H1 (cell line): Measurements from ENCODE around the gene TNS1.

ENCODE experiments used
- CEBPB ChIP-seq: IDR thresholded peaks from 2 replicates; pipeline ENCODE4 v1.6.1; 2012; ENCODE audit warnings: low read depth, low read length
- CREB1 ChIP-seq: IDR thresholded peaks from 2 replicates; pipeline ENCODE4 v1.6.1; 2012; ENCODE audit warnings: inconsistent platforms
- EGR1 ChIP-seq: IDR thresholded peaks from 2 replicates; pipeline ENCODE4 v1.6.1; 2011; ENCODE audit warnings: low read depth, low read length, borderline replicate concordance
- EP300 ChIP-seq, 2 experiments: IDR thresholded peaks; 1 replicate in 1 of 2; 2 replicates in 1 of 2; pipeline ENCODE4 v1.6.1; 2011 to 2012; ENCODE audit warnings: low read depth in 2 of 2, low read length in 2 of 2, mild to moderate bottlenecking in 2 of 2, borderline replicate concordance in 1 of 2, inconsistent platforms in 1 of 2, moderate library complexity in 1 of 2
- EZH2 ChIP-seq: fragments of 200-600 bp; sonication (generic); IDR thresholded peaks from 2 replicates; pipeline ENCODE4 v1.7.1; 2012; ENCODE audit warnings: low read depth, mild to moderate bottlenecking, moderate library complexity, low read length, inconsistent platforms; ENCODE audit not compliant: severe bottlenecking
- HDAC2 ChIP-seq, 2 experiments: fragments of 300-600 bp in 1 of 2; sonication (generic) in 1 of 2; IDR thresholded peaks; 2 replicates each; pipeline ENCODE4 v1.6.1; 2011 to 2012; ENCODE audit warnings: low read depth in 2 of 2, low read length in 2 of 2, mild to moderate bottlenecking in 2 of 2, moderate library complexity in 2 of 2, borderline replicate concordance in 1 of 2, inconsistent platforms in 1 of 2
- JUND ChIP-seq: IDR thresholded peaks from 2 replicates; pipeline ENCODE4 v1.6.1; 2011; ENCODE audit warnings: mild to moderate bottlenecking, improper control_type of control experiment, low read length
- POLR2A ChIP-seq, 2 experiments: IDR thresholded peaks; 1 replicate in 1 of 2; 2 replicates in 1 of 2; pipeline ENCODE4 v1.6.1; 2011; ENCODE audit warnings: low read depth in 2 of 2, low read length in 2 of 2, mild to moderate bottlenecking in 2 of 2; ENCODE audit errors: control extremely low read depth in 1 of 2
- SP1 ChIP-seq: IDR thresholded peaks from 2 replicates; pipeline ENCODE4 v1.6.1; 2011; ENCODE audit warnings: low read depth, low read length
- TF ChIP-seq, protein P1 (sequence below), 3 experiments: IDR thresholded peaks; 1 replicate in 2 of 3; 2 replicates in 1 of 3; pipeline versions ENCODE4 v1.5.1 to v1.6.1; 2011; ENCODE audit warnings: low read length in 3 of 3, mild to moderate bottlenecking in 3 of 3, inconsistent platforms in 2 of 3, low read depth in 1 of 3, moderate library complexity in 1 of 3; ENCODE audit not compliant: insufficient read depth in 1 of 3; ENCODE audit errors: control extremely low read depth in 1 of 3
- TF ChIP-seq, protein P2 (sequence below): IDR thresholded peaks from 2 replicates; pipeline ENCODE4 v1.6.1; 2011; ENCODE audit warnings: low read length, improper control_type of control experiment
- TF ChIP-seq, protein P3 (sequence below): IDR thresholded peaks from 2 replicates; pipeline ENCODE4 v1.6.1; 2012; ENCODE audit warnings: low read length, inconsistent platforms

DNA sequence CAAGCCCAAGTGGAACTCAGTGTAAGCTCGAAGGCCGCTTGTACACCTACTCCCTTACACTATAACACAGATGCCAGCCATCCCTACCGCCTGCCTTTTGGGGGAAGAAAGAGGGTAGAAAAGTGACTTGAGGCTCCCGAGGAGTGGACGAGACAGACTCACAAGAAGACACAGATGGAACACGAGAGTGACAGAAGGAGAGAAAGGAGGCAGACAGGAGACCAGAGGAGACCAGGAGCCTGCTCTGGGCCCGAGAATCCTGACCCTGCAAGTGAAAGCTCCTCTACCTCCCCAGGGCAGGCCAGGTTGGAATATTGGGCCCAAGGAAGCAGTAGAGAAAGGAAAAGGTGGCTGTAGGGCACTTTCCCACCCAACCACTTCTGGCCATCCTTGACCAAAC lies 23.4 kb upstream of the TNS1 start:
- TF ChIP-seq EGR1 (no peak), EZH2 (no peak), JUND (no peak), POLR2A (IDR thresholded peaks at IDR 0.05; ENCODE audit: control extremely low read depth in 1 of 2, low read depth in 2 of 2, low read length in 2 of 2) (no peak), CEBPB (no peak), EP300 (IDR thresholded peaks at IDR 0.05; ENCODE audit: borderline replicate concordance in 1 of 2, low read depth in 2 of 2, low read length in 2 of 2) (no peak), SP1 (no peak), CREB1 (no peak), HDAC2 (IDR thresholded peaks at IDR 0.05; ENCODE audit: borderline replicate concordance in 1 of 2, low read depth in 2 of 2, low read length in 2 of 2) (no peak)
- TF ChIP-seq, protein P1, sequence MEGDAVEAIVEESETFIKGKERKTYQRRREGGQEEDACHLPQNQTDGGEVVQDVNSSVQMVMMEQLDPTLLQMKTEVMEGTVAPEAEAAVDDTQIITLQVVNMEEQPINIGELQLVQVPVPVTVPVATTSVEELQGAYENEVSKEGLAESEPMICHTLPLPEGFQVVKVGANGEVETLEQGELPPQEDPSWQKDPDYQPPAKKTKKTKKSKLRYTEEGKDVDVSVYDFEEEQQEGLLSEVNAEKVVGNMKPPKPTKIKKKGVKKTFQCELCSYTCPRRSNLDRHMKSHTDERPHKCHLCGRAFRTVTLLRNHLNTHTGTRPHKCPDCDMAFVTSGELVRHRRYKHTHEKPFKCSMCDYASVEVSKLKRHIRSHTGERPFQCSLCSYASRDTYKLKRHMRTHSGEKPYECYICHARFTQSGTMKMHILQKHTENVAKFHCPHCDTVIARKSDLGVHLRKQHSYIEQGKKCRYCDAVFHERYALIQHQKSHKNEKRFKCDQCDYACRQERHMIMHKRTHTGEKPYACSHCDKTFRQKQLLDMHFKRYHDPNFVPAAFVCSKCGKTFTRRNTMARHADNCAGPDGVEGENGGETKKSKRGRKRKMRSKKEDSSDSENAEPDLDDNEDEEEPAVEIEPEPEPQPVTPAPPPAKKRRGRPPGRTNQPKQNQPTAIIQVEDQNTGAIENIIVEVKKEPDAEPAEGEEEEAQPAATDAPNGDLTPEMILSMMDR (IDR thresholded peaks at IDR 0.05; ENCODE audit: control extremely low read depth in 1 of 3, insufficient read depth in 1 of 3, low read depth in 1 of 3, low read length in 3 of 3), result no peak
- TF ChIP-seq, protein P2, sequence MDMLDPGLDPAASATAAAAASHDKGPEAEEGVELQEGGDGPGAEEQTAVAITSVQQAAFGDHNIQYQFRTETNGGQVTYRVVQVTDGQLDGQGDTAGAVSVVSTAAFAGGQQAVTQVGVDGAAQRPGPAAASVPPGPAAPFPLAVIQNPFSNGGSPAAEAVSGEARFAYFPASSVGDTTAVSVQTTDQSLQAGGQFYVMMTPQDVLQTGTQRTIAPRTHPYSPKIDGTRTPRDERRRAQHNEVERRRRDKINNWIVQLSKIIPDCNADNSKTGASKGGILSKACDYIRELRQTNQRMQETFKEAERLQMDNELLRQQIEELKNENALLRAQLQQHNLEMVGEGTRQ, result no peak
- TF ChIP-seq, protein P3, sequence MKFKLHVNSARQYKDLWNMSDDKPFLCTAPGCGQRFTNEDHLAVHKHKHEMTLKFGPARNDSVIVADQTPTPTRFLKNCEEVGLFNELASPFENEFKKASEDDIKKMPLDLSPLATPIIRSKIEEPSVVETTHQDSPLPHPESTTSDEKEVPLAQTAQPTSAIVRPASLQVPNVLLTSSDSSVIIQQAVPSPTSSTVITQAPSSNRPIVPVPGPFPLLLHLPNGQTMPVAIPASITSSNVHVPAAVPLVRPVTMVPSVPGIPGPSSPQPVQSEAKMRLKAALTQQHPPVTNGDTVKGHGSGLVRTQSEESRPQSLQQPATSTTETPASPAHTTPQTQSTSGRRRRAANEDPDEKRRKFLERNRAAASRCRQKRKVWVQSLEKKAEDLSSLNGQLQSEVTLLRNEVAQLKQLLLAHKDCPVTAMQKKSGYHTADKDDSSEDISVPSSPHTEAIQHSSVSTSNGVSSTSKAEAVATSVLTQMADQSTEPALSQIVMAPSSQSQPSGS, result no peak
